Esophagus (tissue), 2 donors: ENCODE results near the gene PCBP3. TPM values are rescaled to one million over a fixed set of nuclear protein-coding genes. Genes with fewer than 3 reads are reported as not detected.

Experiments
- H3K27ac ChIP-seq, 2 donors: one replicate each; pipeline ENCODE4 v1.5.1; 2013; ENCODE audit warnings: low read depth in 2 of 2, mild to moderate bottlenecking in 2 of 2, inconsistent platforms in 1 of 2, low read length in 1 of 2, moderate library complexity in 1 of 2
- H3K27me3 ChIP-seq, 2 donors: one replicate each; pipeline ENCODE4 v1.6.1; 2013; ENCODE audit warnings: low read length in 2 of 2, control low read depth in 1 of 2, mild to moderate bottlenecking in 1 of 2; ENCODE audit not compliant: insufficient read depth in 2 of 2, control insufficient read depth in 1 of 2
- H3K36me3 ChIP-seq, 2 donors: one replicate each; pipeline ENCODE4 v1.6.1; 2013; ENCODE audit warnings: low read length in 1 of 2; ENCODE audit not compliant: control insufficient read depth in 2 of 2, insufficient read depth in 2 of 2
- H3K4me1 ChIP-seq, 2 donors: one replicate each; pipeline ENCODE4 v1.6.1; 2013; ENCODE audit warnings: low read length in 1 of 2; ENCODE audit not compliant: control insufficient read depth in 2 of 2, insufficient read depth in 2 of 2
- H3K4me3 ChIP-seq, 2 donors: one replicate each; pipeline ENCODE4 v1.5.1; 2013; ENCODE audit warnings: low read length in 2 of 2, mild to moderate bottlenecking in 2 of 2, low read depth in 1 of 2, moderate library complexity in 1 of 2
- H3K9me3 ChIP-seq, 2 donors: one replicate each; pipeline ENCODE4 v1.6.1; 2013; ENCODE audit warnings: mild to moderate bottlenecking in 2 of 2, low read depth in 1 of 2, low read length in 1 of 2, moderate library complexity in 1 of 2; ENCODE audit not compliant: control insufficient read depth in 2 of 2, insufficient read depth in 1 of 2
- WGBS, 2 donors: extraction: QIAGEN DNeasy Blood & Tissue Kit; methylation state at CpG; one replicate each; pipeline ENCODE4 v1.1.7; 2013; 5-methylcytosine and 5-hydroxymethylcytosine counted together
- polyA plus RNA-seq, 2 donors: library from polyadenylated mRNA; stranded (reverse); fragments of 200-250 nt; gene quantifications; one replicate each; pipeline ENCODE4 v1.2.3, GENCODE V29; 2013
- donor health status: healthy with polysubstance abuse.
- donor health status: Bipolar disorder and iron deficiency.

PCBP3 gene
- polyA plus RNA-seq, 2 donors = 0.24 to 0.67 TPM

DNA sequence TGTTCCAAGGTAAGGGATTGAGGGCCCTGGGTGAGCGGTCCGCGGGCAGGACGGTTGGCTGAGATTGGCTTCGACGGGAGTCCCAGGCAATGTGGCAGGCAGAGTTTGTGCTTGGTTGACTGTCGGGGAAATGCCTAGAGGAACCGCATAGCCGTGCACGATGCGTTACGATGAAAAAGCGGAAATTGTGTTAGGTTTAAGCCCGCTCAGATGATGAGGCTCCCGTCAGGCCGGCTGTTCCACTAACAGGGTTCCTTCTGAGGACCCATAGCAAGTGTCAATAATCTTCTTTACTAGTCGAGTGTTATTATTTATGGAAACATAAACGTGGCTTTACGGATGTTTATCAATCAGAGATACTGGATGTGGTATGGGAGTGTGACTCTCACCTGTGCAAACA, 220.2 kb downstream of the PCBP3 start:
- WGBS, 2 donors = 89 to 92% methylated on average over 19 of the region's 19 CpGs
- Histone ChIP-seq H3K4me1 (no peaks in the 10 kb centered on the region), H3K4me3 (no peak overlapping the region), H3K36me3 (no peaks in the 10 kb centered on the region), H3K27ac (no peak overlapping the region), H3K27me3 (no peaks in the 10 kb centered on the region), H3K9me3 (no peaks in the 10 kb centered on the region)

DNA sequence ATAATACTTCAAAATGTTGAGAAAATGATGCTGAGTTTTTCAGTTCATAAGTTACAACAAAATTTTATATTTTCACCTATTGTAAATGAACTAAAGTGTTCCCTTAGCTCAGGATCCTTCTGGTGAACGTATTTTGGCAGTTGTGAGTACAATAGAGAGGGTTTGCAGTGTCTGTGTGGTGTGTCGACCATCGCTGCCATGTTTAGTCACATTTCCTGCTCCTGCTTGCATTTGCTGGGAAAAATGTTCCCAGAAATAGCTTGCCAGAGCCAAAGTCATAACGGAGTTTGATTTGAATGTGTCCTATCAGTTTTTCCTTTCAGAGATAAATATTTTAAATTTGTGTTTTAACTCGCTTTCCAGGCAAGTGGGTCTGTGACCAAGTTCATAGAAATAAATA, 220.9 kb downstream of the PCBP3 start:
- Histone ChIP-seq H3K27me3 (no peaks in the 10 kb centered on the region), H3K27ac (no peak overlapping the region), H3K9me3 (no peaks in the 10 kb centered on the region), H3K4me1 (no peaks in the 10 kb centered on the region), H3K4me3 (no peak overlapping the region), H3K36me3 (no peaks in the 10 kb centered on the region)
- WGBS, 2 donors = 39 to 49% methylated on average over 5 of the region's 5 CpGs

- no peaks in the 10 kb centered on the region for H3K9me3 ChIP-seq
Observed at GRCh38 chr21:45865106-45865835, 221.7 kb downstream of the PCBP3 start.

GRCh38 chr21:45866551-45866950, 223.0 kb downstream of the PCBP3 start:
- Histone ChIP-seq H3K36me3 (no peaks in the 10 kb centered on the region), H3K9me3 (no peaks in the 10 kb centered on the region), H3K4me1 (no peaks in the 10 kb centered on the region), H3K27ac (no peak overlapping the region), H3K4me3 (no peak overlapping the region), H3K27me3 (no peaks in the 10 kb centered on the region)
- WGBS, 2 donors = 68% methylated on average over 10 to 11 of the region's 11 CpGs

More at GRCh38 chr21:45865106-45865835, 221.7 kb downstream of the PCBP3 start:
- 73 to 75% methylated on average over 27 of the region's 27 CpGs for WGBS, 2 donors
- no peaks in the 10 kb centered on the region for H3K27me3 ChIP-seq
- H3K36me3 ChIP-seq = no peaks in the 10 kb centered on the region
- H3K4me3 ChIP-seq = no peak overlapping the region
- no peaks in the 10 kb centered on the region for H3K4me1 ChIP-seq
- H3K27ac ChIP-seq = no peak overlapping the region

- Histone ChIP-seq H3K36me3 (no peaks in the 10 kb centered on the region), H3K4me1 (no peaks in the 10 kb centered on the region), H3K9me3 (no peaks in the 10 kb centered on the region), H3K4me3 (no peak overlapping the region), H3K27me3 (no peaks in the 10 kb centered on the region), H3K27ac (no peak overlapping the region)
- 86% methylated on average over 43 of the region's 43 CpGs for WGBS, 2 donors
Observed at GRCh38 chr21:45867041-45867666, 223.6 kb downstream of the PCBP3 start.

DNA sequence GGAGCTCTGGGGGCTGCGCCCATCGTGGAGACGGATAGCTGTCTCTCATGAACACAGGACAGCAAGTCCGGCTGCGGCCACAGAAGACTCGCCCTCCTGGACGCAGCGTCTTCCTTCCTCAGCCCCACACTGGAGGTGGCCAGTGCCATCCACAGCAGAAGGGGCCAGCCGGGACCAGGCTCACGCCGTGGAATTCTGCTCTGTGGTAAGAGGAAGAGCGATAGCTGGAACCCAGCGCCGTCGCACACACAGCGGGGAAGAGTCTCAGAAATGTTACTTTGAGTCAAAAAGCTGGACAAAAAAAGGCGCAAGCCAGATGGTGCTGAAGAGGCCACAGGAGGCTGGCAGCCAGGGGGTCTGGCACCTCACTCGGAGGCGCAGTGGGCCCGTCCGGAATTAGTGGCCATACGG, 224.2 kb downstream of the PCBP3 start:
- Histone ChIP-seq H3K27ac (no peak overlapping the region), H3K36me3 (no peaks in the 10 kb centered on the region), H3K27me3 (no peaks in the 10 kb centered on the region), H3K9me3 (no peaks in the 10 kb centered on the region), H3K4me3 (no peak overlapping the region), H3K4me1 (no peaks in the 10 kb centered on the region)
- WGBS, 2 donors = 87 to 89% methylated on average over 22 of the region's 22 CpGs

DNA sequence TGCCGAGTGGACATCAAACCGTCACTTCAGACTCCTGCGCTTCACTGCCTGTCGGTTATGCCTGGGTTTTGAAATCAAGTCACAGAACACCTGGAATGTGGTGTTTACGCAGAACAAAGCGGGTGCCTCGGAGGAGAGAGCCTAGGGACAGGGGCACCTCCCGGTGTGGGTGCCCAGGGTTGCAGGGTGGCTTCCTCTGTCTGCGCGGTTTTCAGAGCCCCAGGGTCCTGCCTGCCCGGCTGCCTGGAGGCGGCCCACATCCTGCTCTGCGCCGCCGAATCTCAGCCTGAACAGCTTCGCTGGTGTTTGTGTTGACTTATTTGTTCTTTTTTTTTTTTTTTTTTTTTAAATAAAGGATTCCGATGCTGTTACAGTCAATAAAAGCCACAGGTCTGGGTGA, 224.6 kb downstream of the PCBP3 start:
- Histone ChIP-seq H3K36me3 (no peaks in the 10 kb centered on the region), H3K4me1 (no peaks in the 10 kb centered on the region), H3K9me3 (no peaks in the 10 kb centered on the region), H3K27me3 (no peaks in the 10 kb centered on the region), H3K27ac (no peak overlapping the region), H3K4me3 (no peak overlapping the region)
- 70 to 80% methylated on average over 17 of the region's 17 CpGs for WGBS, 2 donors

- H3K27ac ChIP-seq = no peak overlapping the region
- 80 to 84% methylated on average over 22 of the region's 22 CpGs for WGBS, 2 donors
- H3K4me3 ChIP-seq = no peak overlapping the region
- H3K9me3 ChIP-seq = no peaks in the 10 kb centered on the region
- H3K27me3 ChIP-seq = no peaks in the 10 kb centered on the region
- no peaks in the 10 kb centered on the region for H3K36me3 ChIP-seq
- no peaks in the 10 kb centered on the region for H3K4me1 ChIP-seq
Observed at GRCh38 chr21:45868488-45868887, 225.0 kb downstream of the PCBP3 start.

- Histone ChIP-seq H3K36me3 (no peaks in the 10 kb centered on the region), H3K9me3 (no peaks in the 10 kb centered on the region), H3K27ac (no peak overlapping the region), H3K27me3 (no peaks in the 10 kb centered on the region), H3K4me3 (no peak overlapping the region), H3K4me1 (no peaks in the 10 kb centered on the region)
- 79 to 82% methylated on average over 24 of the region's 24 CpGs for WGBS, 2 donors
Observed at GRCh38 chr21:45869121-45870007, 225.8 kb downstream of the PCBP3 start.
